Fibroblast of the aortic adventitia (primary cell): ENCODE data around the gene SHQ1. TPM values are rescaled to one million over a fixed set of nuclear protein-coding genes. Genes with fewer than 3 reads are reported as not detected.

Source experiments
- DNase-seq: peaks from one replicate; pipeline ENCODE4 v3.0.0-alpha.2; 2010; ENCODE audit warnings: low read depth
- H3K4me3 ChIP-seq: 2 replicates; pipeline ENCODE4 v1.5.1; 2011; ENCODE audit warnings: low read depth, mild to moderate bottlenecking, control low read depth, low read length, moderate library complexity
- CTCF ChIP-seq: IDR thresholded peaks from 2 replicates; pipeline ENCODE4 v1.5.1; 2011; ENCODE audit warnings: mild to moderate bottlenecking, low read length, control low read depth, inconsistent platforms; ENCODE audit not compliant: insufficient read depth
- total RNA-seq: library from RNA; depleted of rRNA; stranded (reverse); fragments of >200 nt; gene quantifications from 2 replicates; pipeline ENCODE4 v1.2.3, GENCODE V29; 2012; ENCODE audit warnings: low replicate concordance

Gene SHQ1
- total RNA-seq, 1 donor: 21.5 TPM

DNA sequence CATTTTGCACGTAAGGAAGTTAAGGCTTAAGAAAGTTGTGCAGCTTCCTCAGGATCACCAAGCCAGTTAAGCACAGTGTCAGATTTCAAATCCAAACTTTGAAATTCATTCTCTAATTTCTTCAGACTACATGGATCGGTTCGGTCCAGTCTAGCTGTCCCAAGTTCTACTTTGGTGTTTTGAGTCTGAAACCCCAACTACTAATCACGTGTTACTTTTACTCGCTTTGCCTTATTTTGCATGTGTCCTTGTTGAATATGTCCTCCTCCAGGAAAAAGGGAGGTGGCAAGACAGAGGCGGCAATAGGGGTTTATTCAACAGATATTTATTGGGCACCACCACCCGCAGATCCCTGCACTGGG lies 39.1 kb upstream of the SHQ1 start:
- no peak for TF ChIP-seq CTCF
- DNase-seq: no peak
- H3K4me3 ChIP-seq: peak overlapping the region; percentile 77

DNA sequence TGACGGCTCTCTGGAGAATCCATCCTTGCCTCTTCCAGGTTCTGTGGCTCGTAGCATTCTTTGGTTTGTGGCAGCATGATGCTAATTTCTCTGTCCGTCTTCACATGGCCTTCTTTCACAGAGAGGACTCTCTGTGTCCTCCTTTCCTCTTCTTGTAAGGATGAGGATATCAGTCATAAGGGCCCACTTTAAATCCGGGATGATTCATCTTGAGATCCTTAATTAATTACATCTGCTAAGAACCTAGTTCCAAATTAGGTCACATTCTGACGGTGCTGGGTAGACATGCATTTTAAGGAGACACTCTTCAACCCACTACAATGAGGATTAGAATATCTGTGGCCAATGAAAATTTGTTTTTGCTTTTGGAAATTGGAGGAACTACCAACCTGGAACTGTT lies 23.9 kb upstream of the SHQ1 start:
- H3K4me3 ChIP-seq: no peak overlapping the region
- no peak for TF ChIP-seq CTCF
- peak; percentile 79 for DNase-seq

GRCh38 chr3:72862314-72863090 lies 14.3 kb upstream of the SHQ1 start:
- DNase-seq: peak; percentile 9
- H3K4me3 ChIP-seq: no peak overlapping the region
- TF ChIP-seq CTCF: no peak

- no peak for DNase-seq
- no peak for TF ChIP-seq CTCF
These were observed 12.6 kb upstream of the SHQ1 start for GRCh38 chr3:72860846-72861245.

DNA sequence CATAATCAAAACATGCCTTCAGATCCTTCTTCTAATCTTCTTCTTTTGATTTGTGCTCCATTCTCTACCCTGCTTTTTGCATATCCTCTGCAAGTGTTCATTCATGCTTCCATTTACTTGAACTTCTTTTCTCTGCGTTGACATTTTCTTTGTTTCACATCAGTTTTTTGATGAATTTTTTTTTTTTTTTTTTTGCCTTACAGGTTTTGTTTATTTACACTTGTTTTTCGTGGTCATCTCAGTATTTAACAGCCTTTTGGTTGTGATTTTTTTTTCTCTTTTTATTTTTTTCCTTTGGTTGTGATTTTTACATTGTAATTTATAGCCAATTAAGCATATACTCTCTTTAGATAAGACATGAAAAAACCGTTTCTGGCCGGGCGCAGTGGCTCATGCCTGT lies 11.8 kb upstream of the SHQ1 start:
- H3K4me3 ChIP-seq: no peak overlapping the region
- DNase-seq: no peak
- TF ChIP-seq CTCF: no peak

More at GRCh38 chr3:72860846-72861245, 12.6 kb upstream of the SHQ1 start:
- no peak overlapping the region for H3K4me3 ChIP-seq

DNA sequence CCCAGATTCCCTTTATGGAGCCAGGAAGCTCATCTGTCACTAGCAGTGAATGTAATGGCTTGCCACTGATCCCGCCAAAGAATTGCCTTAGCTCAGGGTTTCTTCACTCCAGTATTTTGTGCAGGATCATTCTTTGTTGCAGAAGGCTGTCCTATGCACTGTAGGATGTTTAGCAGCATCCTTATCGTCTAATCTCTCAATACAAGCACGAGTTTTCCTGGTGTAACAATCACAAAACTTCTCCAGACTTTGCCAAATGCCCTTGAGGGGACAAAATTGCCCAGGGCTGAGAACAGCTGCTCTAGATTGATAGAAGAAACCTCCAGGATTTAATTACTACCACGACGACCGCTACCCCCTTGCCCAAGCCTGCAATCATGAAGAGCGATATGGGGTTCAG lies 6.8 kb upstream of the SHQ1 start:
- TF ChIP-seq CTCF: no peak
- DNase-seq: no peak
- H3K4me3 ChIP-seq: no peak overlapping the region

GRCh38 chr3:72848703-72849081 lies 447 bp upstream of the SHQ1 start:
- H3K4me3 ChIP-seq: peak overlapping the region; percentile 99
- no peak for TF ChIP-seq CTCF
- DNase-seq: peak; percentile 34
